ENCODE results near the gene RTL1.

Gene RTL1

DNA sequence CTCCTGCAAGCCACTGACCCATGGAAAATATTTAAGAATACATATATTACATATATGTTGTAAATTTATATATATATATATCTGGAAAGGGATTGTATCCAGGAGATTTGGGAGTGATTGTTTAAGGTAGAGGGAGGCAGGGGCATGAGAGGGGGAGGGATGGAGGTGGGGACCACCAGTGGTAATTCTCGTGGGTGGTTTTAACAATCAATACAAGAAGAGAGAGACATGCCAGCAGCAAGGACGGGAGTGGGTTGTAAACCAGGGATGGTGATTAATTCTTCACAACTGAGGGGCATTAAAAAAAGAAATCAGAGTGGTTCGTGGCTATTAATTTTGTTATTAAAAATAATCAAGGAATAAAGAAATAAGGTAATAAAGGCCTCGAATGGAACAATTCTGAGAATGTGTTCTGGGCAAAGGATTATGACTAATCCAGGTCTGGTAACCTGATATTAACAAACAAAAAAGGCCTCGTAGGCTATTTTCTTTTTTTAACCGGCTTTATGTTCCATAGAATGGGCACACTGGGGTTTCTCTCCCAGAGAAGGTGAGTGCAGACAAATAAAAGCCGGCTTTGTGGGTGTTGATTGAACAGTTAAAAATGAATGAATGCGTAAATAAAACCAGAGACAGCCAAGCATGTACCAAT, 8.3 kb upstream of the RTL1 start:
- in situ Hi-C loops (cut with MboI; ENCODE audit: low sequenced_read_pairs, unreplicated experiment), result no loop called here
- TF ChIP-seq, protein P1, sequence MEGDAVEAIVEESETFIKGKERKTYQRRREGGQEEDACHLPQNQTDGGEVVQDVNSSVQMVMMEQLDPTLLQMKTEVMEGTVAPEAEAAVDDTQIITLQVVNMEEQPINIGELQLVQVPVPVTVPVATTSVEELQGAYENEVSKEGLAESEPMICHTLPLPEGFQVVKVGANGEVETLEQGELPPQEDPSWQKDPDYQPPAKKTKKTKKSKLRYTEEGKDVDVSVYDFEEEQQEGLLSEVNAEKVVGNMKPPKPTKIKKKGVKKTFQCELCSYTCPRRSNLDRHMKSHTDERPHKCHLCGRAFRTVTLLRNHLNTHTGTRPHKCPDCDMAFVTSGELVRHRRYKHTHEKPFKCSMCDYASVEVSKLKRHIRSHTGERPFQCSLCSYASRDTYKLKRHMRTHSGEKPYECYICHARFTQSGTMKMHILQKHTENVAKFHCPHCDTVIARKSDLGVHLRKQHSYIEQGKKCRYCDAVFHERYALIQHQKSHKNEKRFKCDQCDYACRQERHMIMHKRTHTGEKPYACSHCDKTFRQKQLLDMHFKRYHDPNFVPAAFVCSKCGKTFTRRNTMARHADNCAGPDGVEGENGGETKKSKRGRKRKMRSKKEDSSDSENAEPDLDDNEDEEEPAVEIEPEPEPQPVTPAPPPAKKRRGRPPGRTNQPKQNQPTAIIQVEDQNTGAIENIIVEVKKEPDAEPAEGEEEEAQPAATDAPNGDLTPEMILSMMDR (IDR thresholded peaks at IDR 0.05; ENCODE audit: borderline replicate concordance, control extremely low read depth, extremely low read depth, insufficient read depth, missing control alignments), result no peak
- no peak for DNase-seq (ENCODE audit: low spot score)

DNA sequence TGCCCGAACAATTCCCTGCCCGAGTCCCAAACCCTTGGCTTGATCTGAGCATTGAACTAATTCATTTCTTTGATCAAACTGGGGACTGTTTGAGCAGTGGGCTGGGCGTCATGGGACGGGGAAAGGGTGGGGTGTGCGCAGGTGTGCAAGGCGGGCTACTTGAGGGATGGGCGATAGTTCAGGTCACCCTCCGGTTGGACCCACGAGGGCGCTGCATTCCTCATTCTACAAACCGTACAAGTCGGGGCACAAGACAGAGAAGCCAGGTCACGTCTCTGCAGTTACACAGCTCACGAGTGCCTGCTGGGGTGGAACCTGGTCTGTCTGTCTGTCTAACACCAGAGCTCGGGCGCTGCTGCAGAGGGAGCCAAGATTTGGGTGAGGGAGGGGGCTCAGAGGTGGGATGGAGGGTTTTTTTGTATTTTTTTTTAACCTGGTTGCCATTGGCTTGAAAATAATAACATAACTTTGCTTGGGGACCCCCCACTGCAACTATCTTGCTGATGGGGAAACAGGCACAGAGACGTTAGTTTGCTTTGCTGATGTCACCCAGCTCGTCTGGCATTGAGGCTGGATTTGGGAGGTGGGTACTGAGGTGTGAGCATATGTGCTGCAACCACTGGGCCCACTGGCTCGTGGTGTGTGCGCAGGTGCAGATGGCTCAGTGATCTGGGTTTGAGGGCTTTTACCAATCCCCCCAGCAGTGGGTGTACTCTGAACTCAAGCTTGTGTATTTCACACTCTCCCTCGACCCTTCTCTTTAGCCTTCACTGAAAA, 7.6 kb upstream of the RTL1 start:
- in situ Hi-C loops (cut with MboI; ENCODE audit: low sequenced_read_pairs, unreplicated experiment), result no loop called here
- TF ChIP-seq, protein P1 (IDR thresholded peaks at IDR 0.05; ENCODE audit: borderline replicate concordance, control extremely low read depth, extremely low read depth, insufficient read depth, missing control alignments), result no peak
- no peak for DNase-seq (ENCODE audit: low spot score)

DNA sequence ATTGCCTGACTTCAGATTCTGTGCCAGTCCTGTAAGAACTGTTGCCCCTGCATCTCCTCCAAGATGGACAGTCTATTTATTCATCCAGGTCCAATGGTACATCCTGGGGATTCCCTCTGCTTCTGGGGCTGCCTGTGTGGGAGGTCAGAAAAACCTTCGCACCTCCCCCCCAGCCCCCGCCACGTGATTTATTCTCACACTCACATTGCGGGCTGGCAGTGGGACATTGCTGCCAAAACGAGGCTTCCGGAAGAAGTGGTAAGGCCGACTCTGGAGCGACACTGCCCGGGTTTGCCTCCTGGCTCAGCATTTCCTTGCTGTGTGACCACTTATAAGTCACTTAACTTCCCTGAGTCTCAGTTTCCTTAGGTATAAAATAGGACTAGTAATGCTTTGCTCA, 5.9 kb upstream of the RTL1 start:
- in situ Hi-C loops (cut with MboI; ENCODE audit: low sequenced_read_pairs, unreplicated experiment), result no loop called here
- no peak for DNase-seq (ENCODE audit: low spot score)
- TF ChIP-seq, protein P1 (IDR thresholded peaks at IDR 0.05; ENCODE audit: borderline replicate concordance, control extremely low read depth, extremely low read depth, insufficient read depth, missing control alignments), result no peak

DNA sequence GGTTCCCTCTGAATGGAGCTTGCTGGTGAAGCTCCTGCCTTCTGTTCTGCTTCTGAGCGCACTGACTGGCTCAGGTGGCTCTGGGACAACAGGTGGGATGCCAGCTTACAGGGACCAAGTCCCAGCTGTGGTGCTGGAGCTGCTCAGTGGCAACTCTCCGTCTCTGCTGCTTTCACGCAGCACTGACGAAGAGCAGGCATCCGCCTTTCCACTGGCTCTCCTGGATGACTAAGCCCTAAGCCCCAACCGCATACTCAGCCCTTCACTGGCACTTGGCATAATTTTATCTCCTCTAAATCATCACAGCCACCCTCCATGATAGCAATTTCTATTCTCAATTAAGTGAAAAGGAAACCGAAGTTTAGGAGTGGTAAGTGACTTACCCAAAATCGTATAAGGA, 3.7 kb upstream of the RTL1 start:
- in situ Hi-C loops (cut with MboI; ENCODE audit: low sequenced_read_pairs, unreplicated experiment), result no loop called here
- TF ChIP-seq, protein P1 (IDR thresholded peaks at IDR 0.05; ENCODE audit: borderline replicate concordance, control extremely low read depth, extremely low read depth, insufficient read depth, missing control alignments), result no peak
- DNase-seq (ENCODE audit: low spot score), result no peak

DNA sequence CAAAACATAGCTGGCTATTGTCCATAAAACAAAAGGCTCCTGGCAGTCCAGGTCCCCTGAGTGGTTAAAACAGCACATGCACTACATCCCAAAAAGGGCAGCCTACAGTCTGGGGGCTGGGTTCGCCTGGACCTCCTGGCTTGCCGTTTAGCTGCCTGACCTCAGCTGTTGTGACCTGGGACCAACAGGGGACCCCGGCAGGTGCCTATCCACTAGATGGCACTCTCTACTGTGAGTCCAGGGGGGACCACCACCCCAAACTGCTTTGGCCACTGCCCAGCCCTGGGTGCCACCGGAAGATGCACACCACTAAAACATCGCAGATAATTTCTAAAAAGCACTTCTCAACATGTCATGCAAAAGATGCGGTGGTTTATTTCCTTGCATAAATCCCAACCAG, 2.9 kb upstream of the RTL1 start:
- in situ Hi-C loops (cut with MboI; ENCODE audit: low sequenced_read_pairs, unreplicated experiment), result no loop called here
- TF ChIP-seq, protein P1 (IDR thresholded peaks at IDR 0.05; ENCODE audit: borderline replicate concordance, control extremely low read depth, extremely low read depth, insufficient read depth, missing control alignments), result no peak
- peak; percentile 31 for DNase-seq (ENCODE audit: low spot score)

DNA sequence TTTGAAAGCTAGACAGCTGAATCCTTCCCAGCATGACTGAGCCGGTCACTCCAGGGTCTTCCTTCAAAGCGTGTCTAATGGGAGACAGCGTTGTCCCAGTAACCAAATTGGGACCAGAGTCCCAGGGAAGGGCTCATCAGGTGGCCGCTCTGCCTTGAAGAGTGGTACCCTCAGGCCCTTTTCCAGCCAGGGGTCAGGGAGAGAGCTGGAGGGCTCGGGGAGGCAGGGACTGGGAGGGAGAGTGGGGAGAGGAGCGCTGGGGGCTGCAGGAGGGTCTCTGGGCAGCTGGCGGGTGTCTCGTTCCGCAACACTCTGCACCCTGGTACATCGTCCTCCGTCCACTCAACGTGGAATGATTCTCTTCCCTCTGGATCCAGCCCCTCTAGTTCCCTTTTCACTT, 1.6 kb upstream of the RTL1 start:
- in situ Hi-C loops (cut with MboI; ENCODE audit: low sequenced_read_pairs, unreplicated experiment), result no loop called here
- DNase-seq (ENCODE audit: low spot score), result no peak
- TF ChIP-seq, protein P1 (IDR thresholded peaks at IDR 0.05; ENCODE audit: borderline replicate concordance, control extremely low read depth, extremely low read depth, insufficient read depth, missing control alignments), result no peak
